ENCODE data around the gene GARNL3.

- TF ChIP-seq CTCF (conservative IDR thresholded peaks at IDR 0.05; ENCODE audit: low read depth, low read length), result no peak
- no peak for TF ChIP-seq EZH2 (IDR thresholded peaks at IDR 0.05; ENCODE audit: low read length, unreplicated experiment)
Observed at GRCh38 chr9:127218818-127219217, 45.8 kb upstream of the GARNL3 start.

Measured in PC-3 (cell line).